Measurements from ENCODE around the gene F8A1.
"Not testable (repeated sequence)": the region's sequence is repeated elsewhere in the genome, so short reads cannot be mapped to it uniquely, and the experiment has no call there.

Gene F8A1

GRCh38 chrX:154900323-154900722 is 14.2 kb downstream of the F8A1 start:
- DNase-seq (ENCODE audit: insufficient read length, low spot score) (no peak), FAIRE-seq (no peak)
- TF ChIP-seq POLR2AphosphoS5 (IDR thresholded peaks at IDR 0.05; ENCODE audit: low read depth, low read length): no peak
- TF ChIP-seq TAF1 (IDR thresholded peaks at IDR 0.05; ENCODE audit: low read depth, low read length): no peak
- TF ChIP-seq SPI1 (IDR thresholded peaks at IDR 0.05; ENCODE audit: low read depth, low read length): no peak
- no peak for TF ChIP-seq POLR2A (IDR thresholded peaks at IDR 0.05; ENCODE audit: low read depth, low read length)
- TF ChIP-seq POU2F2 (IDR thresholded peaks at IDR 0.05; ENCODE audit: low read depth, low read length): no peak
- no peak for TF ChIP-seq PAX5 (IDR thresholded peaks at IDR 0.05; ENCODE audit: insufficient read depth, low read length, severe bottlenecking)

DNA sequence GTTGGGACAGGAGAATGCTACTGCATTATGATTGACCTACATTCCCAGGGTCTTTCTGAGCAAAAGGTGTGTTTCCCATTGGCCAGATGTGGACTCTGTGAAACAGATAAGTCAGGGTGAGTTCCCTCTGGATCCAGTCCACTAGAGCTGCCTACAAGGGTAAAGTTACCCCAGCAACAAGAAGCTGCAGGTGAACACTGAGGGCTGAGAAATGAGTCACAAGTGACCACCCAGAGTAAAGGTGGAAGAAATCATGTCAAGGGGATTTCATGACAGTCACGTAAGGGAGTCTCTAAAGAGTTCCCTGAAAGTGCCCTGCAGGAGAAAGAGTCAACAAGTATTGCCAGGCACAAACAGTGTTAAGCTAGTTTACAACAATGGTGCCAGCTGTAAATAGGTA is 16.3 kb downstream of the F8A1 start:
- DNase-seq (ENCODE audit: insufficient read length, low spot score) (no peak), FAIRE-seq (peak; percentile 75)
- TF ChIP-seq TAF1 (IDR thresholded peaks at IDR 0.05; ENCODE audit: low read depth, low read length) (no peak), PAX5 (IDR thresholded peaks at IDR 0.05; ENCODE audit: insufficient read depth, low read length, severe bottlenecking) (no peak)

DNA sequence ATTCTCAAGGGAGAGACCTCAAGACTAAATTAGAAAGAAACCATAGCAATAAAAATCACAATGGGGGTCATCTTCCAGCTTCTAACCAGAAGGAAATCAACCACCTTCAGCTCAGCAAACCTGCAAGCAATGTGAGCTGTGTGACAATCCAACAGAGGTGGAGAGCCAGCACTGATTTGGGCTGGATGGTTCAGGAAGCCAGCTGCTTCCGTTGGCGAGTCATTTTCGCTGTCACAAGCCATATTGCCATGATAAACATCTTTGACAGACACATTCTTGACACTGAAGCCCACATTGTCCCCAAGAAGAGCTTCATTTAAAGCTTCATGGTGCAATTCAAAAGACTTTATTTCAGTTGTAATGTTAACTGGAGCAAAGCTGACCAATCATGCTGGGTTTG is 22.7 kb downstream of the F8A1 start:
- no peak for FAIRE-seq
- no peak for TF ChIP-seq POU2F2 (IDR thresholded peaks at IDR 0.05; ENCODE audit: low read depth, low read length)
- TF ChIP-seq POLR2AphosphoS5 (IDR thresholded peaks at IDR 0.05; ENCODE audit: low read depth, low read length): no peak
- TF ChIP-seq PAX5 (IDR thresholded peaks at IDR 0.05; ENCODE audit: insufficient read depth, low read length, severe bottlenecking): no peak
- TF ChIP-seq SPI1 (IDR thresholded peaks at IDR 0.05; ENCODE audit: low read depth, low read length): no peak
- no peak for TF ChIP-seq POLR2A (IDR thresholded peaks at IDR 0.05; ENCODE audit: low read depth, low read length)
- TF ChIP-seq TAF1 (IDR thresholded peaks at IDR 0.05; ENCODE audit: low read depth, low read length): no peak
- DNase-seq (ENCODE audit: insufficient read length, low spot score): no peak

DNA sequence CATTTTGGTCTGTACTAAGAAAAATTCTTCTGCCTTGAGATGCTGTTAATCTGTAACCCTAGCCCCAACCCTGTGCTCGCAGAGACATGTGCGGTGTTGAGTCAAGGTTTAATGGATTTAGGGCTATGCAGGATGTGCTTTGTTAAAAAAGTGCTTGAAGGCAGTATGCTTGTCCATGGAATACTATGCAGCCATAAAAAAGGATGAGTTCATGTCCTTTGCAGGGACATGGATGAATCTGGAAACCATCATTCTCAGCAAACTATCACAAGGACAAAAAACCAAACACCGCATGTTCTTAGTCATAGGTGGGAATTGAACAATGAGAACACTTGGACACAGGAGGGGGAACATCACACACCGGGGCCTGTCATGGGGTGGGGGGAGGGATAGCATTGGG is 23.9 kb downstream of the F8A1 start:
- FAIRE-seq; DNase-seq (ENCODE audit: insufficient read length, low spot score): not testable (repeated sequence)

DNA sequence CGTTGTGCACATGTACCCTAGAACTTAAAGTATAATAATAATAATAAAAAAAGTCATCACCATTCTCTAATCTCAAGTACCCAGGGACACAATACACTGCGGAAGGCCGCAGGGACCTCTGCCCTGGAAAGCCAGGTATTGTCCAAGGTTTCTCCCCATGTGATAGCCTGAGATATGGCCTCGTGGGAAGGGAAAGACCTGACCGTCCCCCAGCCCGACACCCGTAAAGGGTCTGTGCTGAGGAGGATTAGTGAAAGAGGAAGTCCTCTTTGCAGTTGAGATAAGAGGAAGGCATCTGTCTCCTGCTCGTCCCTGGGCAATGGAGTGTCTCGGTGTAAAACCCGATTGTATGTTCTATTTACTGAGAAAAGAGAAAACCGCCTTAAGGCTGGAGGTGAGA is 24.4 kb downstream of the F8A1 start:
- not testable (repeated sequence) for DNase-seq (ENCODE audit: insufficient read length, low spot score)
- peak; percentile 50 for FAIRE-seq

GRCh38 chrX:154914052-154914451 is 27.9 kb downstream of the F8A1 start:
- DNase-seq (ENCODE audit: insufficient read length, low spot score) (no peak), FAIRE-seq (no peak)
- TF ChIP-seq TAF1 (IDR thresholded peaks at IDR 0.05; ENCODE audit: low read depth, low read length): no peak
- no peak for TF ChIP-seq SPI1 (IDR thresholded peaks at IDR 0.05; ENCODE audit: low read depth, low read length)
- no peak for TF ChIP-seq POLR2AphosphoS5 (IDR thresholded peaks at IDR 0.05; ENCODE audit: low read depth, low read length)
- TF ChIP-seq POU2F2 (IDR thresholded peaks at IDR 0.05; ENCODE audit: low read depth, low read length): no peak
- TF ChIP-seq POLR2A (IDR thresholded peaks at IDR 0.05; ENCODE audit: low read depth, low read length): no peak
- TF ChIP-seq PAX5 (IDR thresholded peaks at IDR 0.05; ENCODE audit: insufficient read depth, low read length, severe bottlenecking): no peak

DNA sequence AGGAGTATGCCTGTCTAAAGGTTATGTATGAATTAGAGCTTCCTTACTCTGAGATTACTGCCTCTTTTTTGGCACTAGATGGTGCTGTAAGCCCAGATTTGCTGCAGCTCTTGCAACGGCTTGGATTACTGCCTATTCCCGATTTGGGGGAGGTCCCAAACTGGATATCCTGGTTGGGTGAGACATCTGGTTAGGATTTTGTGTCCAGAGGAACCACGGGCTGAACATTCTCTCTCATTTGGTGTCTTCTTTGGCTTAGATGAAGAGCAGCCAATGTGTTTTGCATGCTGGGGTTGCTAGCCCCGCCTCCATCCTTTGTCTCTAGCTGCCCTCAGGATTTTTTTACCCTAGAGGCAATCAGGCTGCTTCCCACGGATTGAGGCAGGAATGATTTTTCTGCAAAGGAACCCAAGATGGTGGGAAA is 31.9 kb downstream of the F8A1 start:
- no peak for DNase-seq (ENCODE audit: insufficient read length, low spot score)
- TF ChIP-seq POU2F2 (IDR thresholded peaks at IDR 0.05; ENCODE audit: low read depth, low read length) (no peak), POLR2A (IDR thresholded peaks at IDR 0.05; ENCODE audit: low read depth, low read length) (no peak), SPI1 (IDR thresholded peaks at IDR 0.05; ENCODE audit: low read depth, low read length) (no peak), TAF1 (IDR thresholded peaks at IDR 0.05; ENCODE audit: low read depth, low read length) (no peak), POLR2AphosphoS5 (IDR thresholded peaks at IDR 0.05; ENCODE audit: low read depth, low read length) (no peak), PAX5 (IDR thresholded peaks at IDR 0.05; ENCODE audit: insufficient read depth, low read length, severe bottlenecking) (no peak)
- FAIRE-seq: peak; percentile 98

GRCh38 chrX:154924771-154925170 is 38.6 kb downstream of the F8A1 start:
- FAIRE-seq; DNase-seq (ENCODE audit: insufficient read length, low spot score): not testable (repeated sequence)
